Right lobe of liver (tissue), 6 donors: ENCODE results near the gene TRIM71. TPM values are rescaled to one million over a fixed set of nuclear protein-coding genes. Genes with fewer than 3 reads are reported as not detected.
"Not testable (repeated sequence)": the region's sequence is repeated elsewhere in the genome, so short reads cannot be mapped to it uniquely, and the experiment has no call there.

Experiments
- ATAC-seq, 4 donors: fragments of 200-7000 bp; cut with Tn5 transposase; one replicate each; pipeline ENCODE4 v1.9.1; 2020; ENCODE audit warnings: mild to moderate bottlenecking in 4 of 4, moderate library complexity in 4 of 4
- DNase-seq, 3 donors: peaks; one replicate each; pipeline ENCODE4 v3.0.0-alpha.2; 2020
- H3K27ac ChIP-seq, 3 donors: fragments of 200-600 bp; one replicate each; pipeline ENCODE4 v1.8.0; 2022
- H3K27me3 ChIP-seq, 2 donors: fragments of 200-600 bp; one replicate each; pipeline ENCODE4 v1.8.0; 2022
- H3K36me3 ChIP-seq, 4 donors: fragments of 200-600 bp; sonication (generic) in 1 of 4; one replicate each; pipeline versions ENCODE4 v1.5.1 to v1.8.0; 2017 to 2022; ENCODE audit warnings: control low read depth in 1 of 4
- H3K4me1 ChIP-seq, 4 donors: fragments of 200-600 bp; sonication (generic) in 1 of 4; one replicate each; pipeline versions ENCODE4 v1.5.1 to v1.8.0; 2017 to 2022; ENCODE audit warnings: control low read depth in 1 of 4
- H3K4me3 ChIP-seq, 3 donors: fragments of 200-600 bp; one replicate each; pipeline ENCODE4 v1.8.0; 2022
- H3K9me3 ChIP-seq, 4 donors: fragments of 200-600 bp; sonication (generic) in 1 of 4; one replicate each; pipeline versions ENCODE4 v1.5.1 to v1.8.0; 2017 to 2022; ENCODE audit warnings: control low read depth in 1 of 4
- POLR2A ChIP-seq: fragments of 450-650 bp; IDR thresholded peaks from one replicate; pipeline ENCODE4 v1.6.1; 2017; ENCODE audit warnings: antibody characterized with exemption, mild to moderate bottlenecking
- WGBS: methylation state at CpG from one replicate; pipeline ENCODE4 v1.1.6; 2018; ENCODE audit warnings: low coverage, low lambda C conversion rate; ENCODE audit not compliant: insufficient coverage; ENCODE audit errors: missing lambda C conversion rate; 5-methylcytosine and 5-hydroxymethylcytosine counted together
- intact Hi-C, 2 donors: fragments of 100-400 bp; cut with DNase I; formaldehyde crosslinking; loops; one replicate each; pipeline versions ENCODE4 v1.11.2 to v1.14.1; 2022
- total RNA-seq, 6 experiments: library from RNA; depleted of rRNA in 2 of 6; stranded (reverse); fragments of >200 nt in 2 of 6; fragmentation: NEBNext Ultra II Directional in 3 of 6; extraction: Animal tissue kit (Norgen Biotek cat#: 25700) in 3 of 6; gene quantifications; one replicate each; pipeline versions ENCODE4 v1.1.0 to v1.2.4, GENCODE V29; 2016 to 2023
- TF ChIP-seq, protein P1 (sequence below), 4 donors: fragments of 200-600 bp in 3 of 4; fragments of 450-650 bp in 1 of 4; IDR thresholded peaks; one replicate each; pipeline versions ENCODE4 v1.5.1 to v1.8.0; 2016 to 2022; ENCODE audit warnings: antibody characterized with exemption in 4 of 4, mild to moderate bottlenecking in 2 of 4
- donor health status: DM: no; HTN: yes; CAD: no.
- donor health status: DM: no; HTN: no; CAD: no.
- donor health status: DM: no; HTN: no; CAD: no.
- donor health status: DM: no; HTN: yes; CAD: no.
- donor health status: DM: no; HTN: yes; CAD: no.

TRIM71 gene
- total RNA-seq, 6 experiments from 2014 or later = not detected

DNA sequence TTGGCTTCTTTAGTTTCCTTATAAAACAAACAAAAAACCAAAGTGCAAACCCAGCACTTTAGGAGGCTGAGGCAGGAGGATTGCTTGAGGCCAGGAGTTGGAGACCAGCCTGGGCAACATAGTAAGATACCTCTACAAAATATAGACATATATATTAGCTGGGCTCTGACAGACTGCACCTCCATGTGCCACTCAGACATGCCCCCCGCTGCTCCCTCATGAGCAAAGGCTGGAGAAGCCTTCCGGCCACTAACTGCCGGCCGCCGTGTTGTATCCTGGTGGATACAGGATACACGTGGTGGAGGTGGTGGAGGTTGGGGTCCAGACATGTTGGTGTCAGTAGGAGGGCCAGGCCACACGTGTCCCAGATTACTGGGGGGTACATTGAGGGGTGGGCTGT lies 104.3 kb downstream of the TRIM71 start:
- no peaks in the 10 kb centered on the region for H3K9me3 ChIP-seq
- ATAC-seq = no peak
- intact Hi-C loops = no loop called here
- WGBS = 100% methylated on average over 1 of the region's 7 CpGs
- no peak for DNase-seq
- H3K36me3 ChIP-seq = no peaks in the 10 kb centered on the region
- no peak overlapping the region for H3K27ac ChIP-seq
- H3K4me1 ChIP-seq = no peaks in the 10 kb centered on the region
- H3K4me3 ChIP-seq = no peak overlapping the region
- TF ChIP-seq POLR2A = no peak
- TF ChIP-seq, protein P1, sequence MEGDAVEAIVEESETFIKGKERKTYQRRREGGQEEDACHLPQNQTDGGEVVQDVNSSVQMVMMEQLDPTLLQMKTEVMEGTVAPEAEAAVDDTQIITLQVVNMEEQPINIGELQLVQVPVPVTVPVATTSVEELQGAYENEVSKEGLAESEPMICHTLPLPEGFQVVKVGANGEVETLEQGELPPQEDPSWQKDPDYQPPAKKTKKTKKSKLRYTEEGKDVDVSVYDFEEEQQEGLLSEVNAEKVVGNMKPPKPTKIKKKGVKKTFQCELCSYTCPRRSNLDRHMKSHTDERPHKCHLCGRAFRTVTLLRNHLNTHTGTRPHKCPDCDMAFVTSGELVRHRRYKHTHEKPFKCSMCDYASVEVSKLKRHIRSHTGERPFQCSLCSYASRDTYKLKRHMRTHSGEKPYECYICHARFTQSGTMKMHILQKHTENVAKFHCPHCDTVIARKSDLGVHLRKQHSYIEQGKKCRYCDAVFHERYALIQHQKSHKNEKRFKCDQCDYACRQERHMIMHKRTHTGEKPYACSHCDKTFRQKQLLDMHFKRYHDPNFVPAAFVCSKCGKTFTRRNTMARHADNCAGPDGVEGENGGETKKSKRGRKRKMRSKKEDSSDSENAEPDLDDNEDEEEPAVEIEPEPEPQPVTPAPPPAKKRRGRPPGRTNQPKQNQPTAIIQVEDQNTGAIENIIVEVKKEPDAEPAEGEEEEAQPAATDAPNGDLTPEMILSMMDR (IDR thresholded peaks at IDR 0.05) = no peak
- H3K27me3 ChIP-seq = no peaks in the 10 kb centered on the region

DNA sequence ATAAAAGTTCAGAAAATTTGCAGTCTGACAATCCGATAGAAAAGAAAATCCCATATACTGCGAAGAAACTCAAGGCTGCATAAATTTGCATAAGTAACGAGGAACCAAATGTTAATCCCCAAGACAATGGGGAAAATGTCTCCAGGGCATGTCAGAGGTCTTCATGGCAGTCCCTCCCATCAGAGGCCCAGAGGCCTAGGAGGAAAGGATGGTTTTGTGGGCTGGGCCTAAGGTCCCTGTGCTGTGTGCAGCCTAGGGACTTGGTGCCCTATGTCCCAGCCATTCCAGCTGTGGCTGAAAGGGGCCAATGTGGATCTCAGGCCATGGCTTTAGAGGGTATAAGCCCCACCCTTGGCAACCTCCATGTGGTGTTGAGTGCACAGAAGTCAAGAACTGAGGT lies 112.4 kb downstream of the TRIM71 start:
- no peak overlapping the region for H3K27ac ChIP-seq
- ATAC-seq (no peak), DNase-seq (peak in 1 of 3 donors; percentile 11)
- H3K36me3 ChIP-seq = no peaks in the 10 kb centered on the region
- no peaks in the 10 kb centered on the region for H3K4me1 ChIP-seq
- H3K4me3 ChIP-seq = no peak overlapping the region
- no peaks in the 10 kb centered on the region for H3K27me3 ChIP-seq
- TF ChIP-seq POLR2A = no peak
- TF ChIP-seq, protein P1 (IDR thresholded peaks at IDR 0.05) = no peak
- H3K9me3 ChIP-seq = no peaks in the 10 kb centered on the region
- 89% methylated on average over 3 of the region's 3 CpGs for WGBS
- intact Hi-C loops = loop anchor here in 1 of 2 donors (10.0 kb wide), 1 partner anchor 195 kb away; no protein-coding TSS in a partner anchor

DNA sequence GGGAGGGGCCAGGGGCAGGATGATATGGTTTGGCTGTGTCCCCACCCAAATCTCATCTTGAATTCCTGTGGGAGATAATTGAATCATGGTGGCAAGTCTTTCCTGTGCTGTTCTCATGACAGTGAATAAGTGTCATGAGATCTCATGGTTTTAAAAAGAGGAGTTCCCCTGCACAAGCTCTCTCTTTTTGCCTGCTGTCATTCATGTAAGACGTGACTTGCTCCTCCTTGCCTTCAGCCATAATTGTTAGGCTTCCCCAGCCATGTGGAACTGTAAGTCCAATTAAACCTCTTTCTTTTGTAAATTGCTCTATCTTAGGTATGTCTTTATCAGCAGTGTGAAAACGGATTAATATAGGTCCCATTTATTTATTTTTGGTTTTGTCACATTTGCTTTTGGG lies 113.5 kb downstream of the TRIM71 start:
- intact Hi-C loops = loop anchor here in 1 of 2 donors (10.0 kb wide), 1 partner anchor 196 kb away; no protein-coding TSS in a partner anchor
- not testable (repeated sequence) for H3K4me3 ChIP-seq, H3K27ac ChIP-seq, H3K36me3 ChIP-seq, H3K4me1 ChIP-seq, H3K27me3 ChIP-seq, H3K9me3 ChIP-seq, ATAC-seq
- DNase-seq = peak in 1 of 3 donors; percentile 5
- WGBS = 85% methylated on average over 2 of the region's 2 CpGs

DNA sequence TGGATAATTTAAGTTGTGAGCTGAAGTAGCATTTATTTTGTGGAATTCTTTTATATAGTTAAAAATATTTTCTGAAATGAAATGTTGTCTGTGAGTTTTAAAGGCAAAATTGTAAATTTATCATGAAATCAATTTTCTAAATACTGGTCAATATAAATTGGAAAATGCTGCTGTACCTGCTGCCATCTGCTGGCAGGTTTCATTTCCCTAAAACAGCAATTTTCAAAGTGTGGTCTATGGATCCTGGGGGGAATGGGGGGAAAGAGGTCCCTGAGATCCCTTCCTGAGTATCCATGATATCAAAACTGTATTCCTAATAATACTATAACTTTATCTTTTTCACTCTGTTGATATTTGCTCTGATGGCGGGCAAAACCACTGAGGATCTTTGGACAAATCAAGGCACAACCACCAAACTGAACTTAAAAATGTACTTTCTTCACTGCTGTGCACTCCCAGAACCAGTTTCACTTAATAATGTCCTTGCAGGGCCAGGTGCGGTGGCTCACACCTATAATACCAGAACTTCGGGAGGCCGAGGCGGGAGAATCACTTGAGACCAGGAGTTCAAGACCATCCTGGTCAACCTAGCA lies 116.4 kb downstream of the TRIM71 start:
- no peak overlapping the region for H3K4me3 ChIP-seq
- H3K4me1 ChIP-seq = no peaks in the 10 kb centered on the region
- no peak for TF ChIP-seq POLR2A
- TF ChIP-seq, protein P1 (IDR thresholded peaks at IDR 0.05) = peak; percentile 48 to 74 (median 71)
- 73% methylated on average over 5 of the region's 5 CpGs for WGBS
- H3K36me3 ChIP-seq = no peaks in the 10 kb centered on the region
- no peaks in the 10 kb centered on the region for H3K27me3 ChIP-seq
- intact Hi-C loops = loop anchor here in 1 of 2 donors (10.0 kb wide), 1 partner anchor 199 kb away; no protein-coding TSS in a partner anchor
- DNase-seq (no peak), ATAC-seq (peak in 1 of 4 donors; percentile 39)
- H3K9me3 ChIP-seq = no peaks in the 10 kb centered on the region
- no peak overlapping the region for H3K27ac ChIP-seq

DNA sequence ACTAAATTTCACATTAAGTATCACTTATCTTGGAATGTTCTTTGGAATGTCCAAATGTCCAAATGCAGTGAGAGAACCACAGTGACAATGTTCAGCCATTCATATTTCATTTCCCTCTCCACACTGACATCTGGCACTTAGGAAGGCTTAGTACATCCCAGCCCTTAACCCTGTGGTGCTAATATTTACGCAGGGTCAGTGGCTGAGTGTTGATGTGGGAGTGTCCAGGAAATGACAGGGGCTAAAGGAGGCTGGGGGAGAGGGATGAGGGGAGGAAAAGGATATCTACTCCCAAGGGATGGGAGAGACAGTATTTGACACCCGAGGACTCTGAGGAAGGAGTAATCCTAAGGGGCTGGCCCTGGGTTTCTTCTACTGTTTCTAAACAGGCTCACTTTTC lies 119.5 kb downstream of the TRIM71 start:
- no peak for TF ChIP-seq POLR2A
- TF ChIP-seq, protein P1 (IDR thresholded peaks at IDR 0.05) = no peak
- no peaks in the 10 kb centered on the region for H3K27me3 ChIP-seq
- intact Hi-C loops = loop anchor here in 1 of 2 donors (10.0 kb wide), 1 partner anchor 203 kb away; no protein-coding TSS in a partner anchor
- H3K4me3 ChIP-seq = no peak overlapping the region
- no peaks in the 10 kb centered on the region for H3K4me1 ChIP-seq
- DNase-seq = no peak
- H3K27ac ChIP-seq = no peak overlapping the region
- H3K36me3 ChIP-seq = no peaks in the 10 kb centered on the region
- no peaks in the 10 kb centered on the region for H3K9me3 ChIP-seq
- WGBS = 20% methylated on average over 2 of the region's 2 CpGs
- peak in 3 of 4 donors; percentile 19 to 54 (median 21) for ATAC-seq

DNA sequence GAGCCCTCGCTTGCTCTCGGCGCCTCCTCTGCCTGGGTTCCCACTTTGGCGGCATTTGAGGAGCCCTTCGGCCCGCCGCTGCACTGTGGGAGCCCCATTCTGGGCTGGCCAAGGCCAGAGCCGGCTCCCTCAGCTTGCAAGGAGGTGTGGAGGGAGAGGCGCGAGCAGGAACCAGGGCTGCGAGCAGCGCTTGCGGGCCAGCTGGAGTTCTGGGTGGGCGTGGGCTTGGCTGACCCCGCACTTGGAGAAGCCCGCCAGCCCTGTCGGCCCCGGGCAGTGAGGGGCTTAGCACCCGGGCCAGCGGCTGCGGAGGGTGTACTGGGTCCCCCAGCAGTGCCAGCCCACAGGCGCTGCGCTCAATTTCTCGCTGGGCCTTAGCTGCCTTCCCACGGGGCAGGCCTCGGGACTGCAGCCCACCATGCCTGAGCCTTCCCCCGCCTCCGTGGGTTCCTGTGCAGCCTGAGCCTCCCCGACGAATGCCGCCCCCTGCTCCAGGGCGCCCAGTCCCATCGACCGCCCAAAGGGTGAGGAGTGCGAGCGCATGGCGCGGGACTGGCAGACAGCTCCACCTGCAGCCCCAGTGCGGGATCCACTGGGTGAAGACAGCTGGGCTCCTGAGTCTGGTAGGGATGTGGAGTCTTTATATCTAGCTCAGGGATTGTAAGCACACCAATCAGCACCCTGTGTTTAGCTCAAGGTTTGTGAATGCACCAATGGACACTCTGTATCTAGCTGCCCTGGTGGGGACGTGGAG lies 121.9 kb downstream of the TRIM71 start:
- H3K4me3 ChIP-seq, H3K27ac ChIP-seq, H3K27me3 ChIP-seq, H3K4me1 ChIP-seq, DNase-seq, H3K9me3 ChIP-seq, H3K36me3 ChIP-seq, ATAC-seq: not testable (repeated sequence)
- intact Hi-C loops = loop anchor here in 1 of 2 donors (10.0 kb wide), 1 partner anchor 205 kb away; no protein-coding TSS in a partner anchor
- WGBS = 98% methylated on average over 4 of the region's 40 CpGs
